SK-N-SH (cell line): Measurements from ENCODE around the gene MRM3.

ENCODE experiments used
- PBX3 ChIP-seq: IDR thresholded peaks from 2 replicates; pipeline ENCODE4; 2012
- RAD21 ChIP-seq: IDR thresholded peaks from 2 replicates; pipeline ENCODE4 v1.6.1; 2012; ENCODE audit warnings: mild to moderate bottlenecking, low read length
- RCOR1 ChIP-seq: fragments of 150-350 bp; IDR thresholded peaks from 2 replicates; pipeline ENCODE4 v1.6.1; 2017; ENCODE audit warnings: antibody characterized with exemption, low read length
- TEAD4 ChIP-seq: IDR thresholded peaks from 2 replicates; pipeline ENCODE4 v1.4.0; 2012; ENCODE audit warnings: mild to moderate bottlenecking, borderline replicate concordance; ENCODE audit not compliant: insufficient read depth
- USF1 ChIP-seq: IDR thresholded peaks from 2 replicates; pipeline ENCODE4 v1.4.0; 2012; ENCODE audit warnings: low read depth, borderline replicate concordance
- TF ChIP-seq, protein P1 (sequence below): fragments of 200-600 bp; sonication (generic); IDR thresholded peaks from 2 replicates; pipeline ENCODE4 v1.6.1; 2017; ENCODE audit warnings: antibody characterized with exemption, mild to moderate bottlenecking, moderate library complexity
- TF ChIP-seq, protein P2 (sequence below): IDR thresholded peaks from 2 replicates; pipeline ENCODE4 v1.6.1; 2012; ENCODE audit warnings: mild to moderate bottlenecking, low read depth, low read length, moderate library complexity

DNA sequence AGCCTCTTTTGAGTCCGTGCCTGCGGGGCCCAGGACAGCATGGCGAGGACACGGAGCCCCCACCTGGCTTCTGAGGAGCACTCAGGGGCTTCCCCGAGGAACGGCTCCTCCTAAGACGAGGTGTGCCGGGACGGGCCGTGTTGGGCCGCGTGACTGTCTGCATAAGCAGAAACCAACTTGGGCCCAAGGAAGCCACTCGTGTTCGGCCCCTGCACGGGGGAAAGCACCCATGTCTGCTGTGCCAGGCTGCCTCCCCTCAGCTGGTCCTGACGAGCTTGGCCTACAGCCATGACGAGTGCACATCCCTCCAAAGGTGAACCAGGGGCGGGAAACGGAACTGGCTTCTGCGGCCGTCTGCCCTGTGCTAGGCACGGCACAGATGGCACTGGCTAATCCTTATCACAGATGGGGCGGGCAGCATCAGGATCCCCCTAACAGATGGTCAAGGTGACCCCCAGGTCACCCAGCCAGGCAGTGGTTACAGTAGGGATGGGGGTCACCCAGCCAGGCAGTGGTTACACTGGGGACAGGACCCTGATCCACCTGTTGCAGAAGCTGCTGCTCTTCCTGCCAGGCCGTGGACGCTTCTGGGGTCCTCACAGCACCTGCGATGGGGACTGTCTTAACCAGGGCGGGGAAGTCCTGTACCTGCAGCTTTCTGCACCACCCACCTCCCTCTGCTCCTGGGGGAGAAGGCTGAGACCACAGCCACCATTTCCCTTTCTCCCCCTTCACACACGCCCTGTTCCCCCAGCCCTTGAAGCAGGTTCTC, 25.6 kb downstream of the MRM3 start:
- TF ChIP-seq, protein P1, sequence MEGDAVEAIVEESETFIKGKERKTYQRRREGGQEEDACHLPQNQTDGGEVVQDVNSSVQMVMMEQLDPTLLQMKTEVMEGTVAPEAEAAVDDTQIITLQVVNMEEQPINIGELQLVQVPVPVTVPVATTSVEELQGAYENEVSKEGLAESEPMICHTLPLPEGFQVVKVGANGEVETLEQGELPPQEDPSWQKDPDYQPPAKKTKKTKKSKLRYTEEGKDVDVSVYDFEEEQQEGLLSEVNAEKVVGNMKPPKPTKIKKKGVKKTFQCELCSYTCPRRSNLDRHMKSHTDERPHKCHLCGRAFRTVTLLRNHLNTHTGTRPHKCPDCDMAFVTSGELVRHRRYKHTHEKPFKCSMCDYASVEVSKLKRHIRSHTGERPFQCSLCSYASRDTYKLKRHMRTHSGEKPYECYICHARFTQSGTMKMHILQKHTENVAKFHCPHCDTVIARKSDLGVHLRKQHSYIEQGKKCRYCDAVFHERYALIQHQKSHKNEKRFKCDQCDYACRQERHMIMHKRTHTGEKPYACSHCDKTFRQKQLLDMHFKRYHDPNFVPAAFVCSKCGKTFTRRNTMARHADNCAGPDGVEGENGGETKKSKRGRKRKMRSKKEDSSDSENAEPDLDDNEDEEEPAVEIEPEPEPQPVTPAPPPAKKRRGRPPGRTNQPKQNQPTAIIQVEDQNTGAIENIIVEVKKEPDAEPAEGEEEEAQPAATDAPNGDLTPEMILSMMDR = no peak
- TF ChIP-seq, protein P2, sequence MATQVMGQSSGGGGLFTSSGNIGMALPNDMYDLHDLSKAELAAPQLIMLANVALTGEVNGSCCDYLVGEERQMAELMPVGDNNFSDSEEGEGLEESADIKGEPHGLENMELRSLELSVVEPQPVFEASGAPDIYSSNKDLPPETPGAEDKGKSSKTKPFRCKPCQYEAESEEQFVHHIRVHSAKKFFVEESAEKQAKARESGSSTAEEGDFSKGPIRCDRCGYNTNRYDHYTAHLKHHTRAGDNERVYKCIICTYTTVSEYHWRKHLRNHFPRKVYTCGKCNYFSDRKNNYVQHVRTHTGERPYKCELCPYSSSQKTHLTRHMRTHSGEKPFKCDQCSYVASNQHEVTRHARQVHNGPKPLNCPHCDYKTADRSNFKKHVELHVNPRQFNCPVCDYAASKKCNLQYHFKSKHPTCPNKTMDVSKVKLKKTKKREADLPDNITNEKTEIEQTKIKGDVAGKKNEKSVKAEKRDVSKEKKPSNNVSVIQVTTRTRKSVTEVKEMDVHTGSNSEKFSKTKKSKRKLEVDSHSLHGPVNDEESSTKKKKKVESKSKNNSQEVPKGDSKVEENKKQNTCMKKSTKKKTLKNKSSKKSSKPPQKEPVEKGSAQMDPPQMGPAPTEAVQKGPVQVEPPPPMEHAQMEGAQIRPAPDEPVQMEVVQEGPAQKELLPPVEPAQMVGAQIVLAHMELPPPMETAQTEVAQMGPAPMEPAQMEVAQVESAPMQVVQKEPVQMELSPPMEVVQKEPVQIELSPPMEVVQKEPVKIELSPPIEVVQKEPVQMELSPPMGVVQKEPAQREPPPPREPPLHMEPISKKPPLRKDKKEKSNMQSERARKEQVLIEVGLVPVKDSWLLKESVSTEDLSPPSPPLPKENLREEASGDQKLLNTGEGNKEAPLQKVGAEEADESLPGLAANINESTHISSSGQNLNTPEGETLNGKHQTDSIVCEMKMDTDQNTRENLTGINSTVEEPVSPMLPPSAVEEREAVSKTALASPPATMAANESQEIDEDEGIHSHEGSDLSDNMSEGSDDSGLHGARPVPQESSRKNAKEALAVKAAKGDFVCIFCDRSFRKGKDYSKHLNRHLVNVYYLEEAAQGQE = no peak
- TF ChIP-seq RAD21 (no peak), RCOR1 (no peak), USF1 (no peak), PBX3 (no peak), TEAD4 (no peak)
